Dermis blood vessel endothelial cell (primary cell): ENCODE data around the gene KLF3. TPM values are rescaled to one million over a fixed set of nuclear protein-coding genes. Genes with fewer than 3 reads are reported as not detected.

Source experiments
- DNase-seq: peaks from one replicate; pipeline ENCODE4 v3.0.0; 2010
- total RNA-seq: library from RNA; depleted of rRNA; stranded (reverse); fragments of >200 nt; gene quantifications from 2 replicates; pipeline ENCODE4 v1.2.3, GENCODE V29; 2014

Gene KLF3
- total RNA-seq, 1 donor from 2014 or later: 26.4 TPM

DNA sequence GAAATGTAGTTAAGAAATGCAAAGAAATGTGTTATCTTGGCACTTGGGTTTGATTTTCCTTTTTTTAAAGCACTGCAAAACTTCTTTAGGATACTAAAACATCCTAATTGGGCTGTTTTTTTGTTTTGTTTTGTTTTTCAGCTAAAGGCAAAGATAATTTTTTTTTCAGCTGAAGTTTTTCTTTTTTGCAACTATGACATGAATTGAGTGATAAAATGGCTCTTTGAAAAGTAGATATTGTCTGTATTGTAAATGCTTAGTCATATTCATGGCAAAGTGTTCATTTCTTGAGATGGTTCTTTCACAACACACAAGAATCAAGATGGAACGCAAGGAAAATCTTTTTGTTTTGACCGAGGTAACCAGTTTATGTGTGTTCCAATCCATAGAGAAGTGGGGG lies 35.1 kb downstream of the KLF3 start:
- DNase-seq: no peak

DNA sequence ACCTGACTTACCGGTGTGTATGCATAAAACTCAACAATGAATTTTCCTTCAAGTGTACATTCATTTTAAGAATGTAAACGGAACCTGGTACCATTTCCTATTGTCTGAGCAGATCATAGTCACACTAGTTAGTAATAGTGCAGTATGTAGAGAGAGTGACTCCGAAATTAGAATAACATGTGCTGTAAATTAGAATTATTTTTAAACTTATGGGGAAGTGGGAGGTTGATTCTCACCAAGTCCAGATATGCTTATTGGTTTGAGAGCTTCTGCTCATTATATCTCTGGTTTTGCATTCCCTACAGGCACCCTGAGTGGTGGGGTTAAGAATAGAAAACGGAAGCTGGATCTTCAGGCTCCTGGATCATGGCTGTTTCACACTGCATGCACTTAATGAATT lies 39.6 kb downstream of the KLF3 start:
- DNase-seq: no peak

DNA sequence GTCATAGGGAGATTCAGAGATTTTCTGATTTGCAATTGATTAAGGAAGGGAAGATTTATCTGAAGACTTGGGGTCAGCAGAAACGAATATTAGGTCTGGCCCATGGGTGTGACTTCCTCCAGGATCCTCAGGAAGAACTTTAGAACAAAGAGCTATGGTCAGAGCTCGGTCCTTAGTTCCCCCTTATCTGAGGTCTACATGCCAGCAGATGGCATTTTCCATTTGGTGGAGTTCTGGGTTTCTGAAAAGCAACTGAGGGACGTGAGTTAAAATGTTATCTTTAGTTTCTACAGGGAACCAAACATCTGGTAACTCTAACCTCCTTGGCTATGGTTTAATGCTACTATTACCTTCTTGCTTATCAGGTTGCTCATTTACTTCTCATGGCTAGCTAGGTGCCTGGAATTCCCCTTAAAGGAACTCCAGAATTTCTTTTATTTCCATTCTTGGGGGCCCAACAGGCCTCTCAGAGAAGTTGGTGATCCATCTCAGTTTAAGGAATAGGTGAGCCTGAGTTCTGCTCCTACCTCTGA lies 40.7 kb downstream of the KLF3 start:
- no peak for DNase-seq

DNA sequence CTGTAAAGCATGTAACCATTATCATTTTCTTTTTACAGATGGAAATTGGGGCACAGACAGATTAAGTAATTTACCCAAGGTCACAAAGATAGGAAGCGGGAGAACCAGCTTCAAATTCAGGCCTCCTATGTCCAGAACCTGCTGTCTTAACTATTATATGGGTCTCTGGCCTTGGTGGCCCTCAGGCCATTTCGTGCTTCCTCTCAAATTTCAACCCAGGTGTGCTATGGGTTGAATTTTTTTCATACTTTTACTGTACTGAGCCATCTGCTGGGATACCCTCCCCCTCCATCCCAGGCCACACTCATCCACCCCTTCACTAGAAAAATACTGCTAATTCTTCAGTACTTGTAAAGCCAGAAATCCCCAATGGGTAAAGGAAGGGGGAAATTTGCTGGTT lies 42.3 kb downstream of the KLF3 start:
- no peak for DNase-seq

DNA sequence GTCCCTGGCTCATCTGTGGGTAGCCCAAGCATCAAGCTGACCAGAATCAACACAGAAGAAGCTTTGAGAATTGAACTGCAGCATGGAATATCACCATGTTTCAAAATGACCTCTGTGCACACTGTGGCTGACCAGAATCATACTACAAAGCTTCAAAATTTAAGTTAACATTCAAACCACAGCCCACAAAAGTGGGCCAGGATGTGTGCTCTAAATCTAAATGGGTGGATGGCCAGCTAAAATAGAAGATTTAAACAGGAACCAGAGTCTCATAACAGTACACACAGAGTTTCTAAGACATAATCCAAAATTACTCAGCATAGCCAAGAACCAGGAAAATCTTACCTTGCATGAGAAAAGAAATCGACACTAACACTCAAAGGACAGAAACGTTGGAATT lies 46.1 kb downstream of the KLF3 start:
- DNase-seq: no peak

DNA sequence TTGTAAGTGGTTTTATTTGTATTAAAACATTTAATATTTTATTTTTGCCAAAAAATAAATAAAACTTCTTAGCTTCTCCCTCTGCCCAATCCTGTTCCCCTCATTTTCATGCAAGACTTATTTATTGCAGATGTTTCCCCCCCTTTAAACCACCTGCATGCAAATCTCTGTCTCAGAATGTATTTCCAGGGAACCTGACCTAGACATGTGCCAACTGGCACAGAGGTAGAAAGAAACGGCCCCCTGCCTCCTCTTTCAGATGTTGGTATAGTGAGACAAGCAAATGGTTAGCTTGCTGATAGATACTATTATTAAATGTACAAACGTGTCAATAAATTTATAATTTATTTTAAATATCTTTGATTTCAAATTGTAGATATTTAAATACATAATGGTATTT lies 47.1 kb downstream of the KLF3 start:
- DNase-seq: no peak

DNA sequence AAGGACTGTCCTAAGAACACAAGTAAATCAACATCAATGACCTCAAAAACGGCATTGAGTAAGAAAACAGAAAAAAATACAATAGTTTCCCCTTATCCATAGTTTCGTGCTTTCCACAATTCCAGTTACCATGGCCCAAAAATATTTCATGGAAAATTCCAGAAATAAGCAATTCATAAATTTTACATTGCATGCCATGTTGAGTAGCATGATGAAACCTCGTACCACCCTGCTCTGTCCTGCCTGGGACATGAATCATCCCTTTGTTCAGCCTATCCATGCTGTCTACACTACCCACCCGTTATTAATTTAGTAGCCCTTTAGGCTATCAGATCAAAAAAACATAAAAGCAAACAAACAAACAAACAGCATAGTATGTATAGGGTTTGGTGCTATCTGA lies 51.1 kb downstream of the KLF3 start:
- no peak for DNase-seq

DNA sequence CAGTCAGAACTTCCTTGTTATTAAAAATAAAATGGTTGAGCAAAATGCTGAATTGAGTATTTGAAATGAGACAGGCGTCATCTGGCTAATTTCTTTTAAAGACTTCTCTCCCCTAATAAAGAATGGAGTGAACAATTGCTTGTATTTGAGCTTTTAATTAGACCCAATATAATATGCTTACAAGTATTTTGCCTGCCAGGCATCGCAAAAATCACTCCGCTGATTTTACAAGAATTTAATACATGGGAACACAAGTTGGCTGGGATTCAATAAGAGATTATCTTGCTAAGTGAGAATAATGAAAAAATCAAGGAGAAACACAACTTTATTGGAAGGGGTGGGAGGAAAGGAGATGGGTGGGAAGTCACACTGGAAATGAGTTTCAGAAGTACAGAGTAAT lies 52.3 kb downstream of the KLF3 start:
- no peak for DNase-seq

DNA sequence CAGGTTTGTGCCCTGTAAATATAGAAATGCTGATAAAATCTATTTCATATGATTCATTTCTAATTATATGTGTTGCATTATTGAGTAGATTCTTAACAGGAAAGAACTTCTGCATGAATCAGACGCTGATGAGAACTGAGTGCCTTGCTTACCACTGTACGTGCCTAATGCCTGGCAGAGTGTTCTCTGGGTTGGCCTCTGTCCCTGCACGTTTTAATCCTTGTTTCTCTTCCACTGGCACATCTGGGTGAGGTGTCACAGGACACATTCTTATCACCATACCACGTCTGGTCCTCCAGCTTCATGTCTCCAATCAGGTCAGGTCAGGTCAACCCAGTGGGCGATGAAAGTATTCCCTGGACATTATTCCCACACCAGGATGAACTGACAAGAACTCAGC lies 53.6 kb downstream of the KLF3 start:
- DNase-seq: peak; percentile 89

DNA sequence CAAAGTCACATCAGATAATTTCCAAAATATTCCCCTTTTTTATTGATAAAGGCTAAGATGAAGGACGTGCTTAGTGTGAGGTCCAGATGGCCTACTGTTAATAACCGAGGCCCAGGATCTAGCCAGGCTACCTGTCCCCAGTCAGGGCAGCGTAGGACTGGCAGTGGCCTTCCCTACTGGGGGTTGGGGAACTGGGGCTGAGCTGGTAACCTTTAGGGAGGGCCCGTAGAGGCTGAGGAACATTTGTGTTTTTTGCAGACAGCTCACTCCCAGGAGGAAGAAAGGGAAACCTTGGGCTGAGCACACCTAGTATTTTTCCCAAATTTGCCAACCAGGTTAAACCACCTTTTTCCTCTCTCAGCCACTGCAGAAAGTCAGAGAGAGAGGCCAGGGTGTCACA lies 59.1 kb downstream of the KLF3 start:
- no peak for DNase-seq

DNA sequence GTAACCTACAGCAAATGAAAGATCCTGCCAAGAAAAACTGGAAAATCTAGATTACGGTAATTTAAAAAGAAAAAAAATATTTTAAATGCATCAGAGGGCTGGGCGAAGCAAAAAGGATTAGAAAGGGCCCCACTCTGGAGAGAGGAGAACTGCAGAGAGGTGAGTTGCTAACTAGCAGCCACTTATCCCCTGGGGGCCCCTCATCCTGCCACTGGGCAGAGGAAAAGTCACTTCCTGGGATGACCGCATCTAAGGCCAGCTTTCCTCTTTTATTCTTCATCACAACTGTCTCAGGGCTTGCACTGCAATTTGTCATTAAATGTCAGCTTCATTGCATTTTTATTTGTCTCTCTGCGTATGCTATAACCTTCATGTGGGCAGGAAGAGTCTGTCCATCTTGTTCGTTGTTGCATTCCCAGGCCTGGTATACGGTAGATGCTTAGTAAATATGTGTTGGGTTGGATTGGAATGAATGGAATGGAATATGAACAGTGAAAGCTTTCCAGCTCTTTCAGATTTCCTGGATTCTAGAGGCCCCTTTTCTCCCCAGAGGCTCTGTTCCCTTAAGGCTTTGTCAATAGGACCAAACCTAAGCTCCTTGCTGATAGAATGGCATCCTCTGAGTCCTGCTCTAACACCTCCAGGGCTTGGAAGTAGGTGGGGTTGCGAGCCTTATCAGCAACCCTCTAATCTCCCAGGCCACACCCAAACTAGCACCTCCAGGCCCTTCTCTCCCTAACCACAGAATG lies 59.9 kb downstream of the KLF3 start:
- DNase-seq: no peak

DNA sequence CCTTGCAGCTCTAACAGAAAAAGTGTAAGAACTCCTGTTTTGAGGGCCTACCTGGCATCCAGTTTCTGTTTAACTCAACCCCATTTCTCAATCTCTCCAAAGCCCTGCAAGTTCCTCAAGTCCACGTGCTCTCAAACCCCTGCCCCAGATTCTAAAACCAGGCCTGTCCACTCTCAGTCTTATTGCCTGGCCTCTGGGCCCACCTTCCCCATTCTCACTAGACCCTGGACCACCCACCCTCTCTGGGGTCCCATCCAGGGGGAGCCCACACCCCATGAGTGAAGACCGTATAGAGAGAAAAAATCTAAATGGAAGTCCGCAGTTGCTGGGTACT lies 60.4 kb downstream of the KLF3 start:
- DNase-seq: no peak

DNA sequence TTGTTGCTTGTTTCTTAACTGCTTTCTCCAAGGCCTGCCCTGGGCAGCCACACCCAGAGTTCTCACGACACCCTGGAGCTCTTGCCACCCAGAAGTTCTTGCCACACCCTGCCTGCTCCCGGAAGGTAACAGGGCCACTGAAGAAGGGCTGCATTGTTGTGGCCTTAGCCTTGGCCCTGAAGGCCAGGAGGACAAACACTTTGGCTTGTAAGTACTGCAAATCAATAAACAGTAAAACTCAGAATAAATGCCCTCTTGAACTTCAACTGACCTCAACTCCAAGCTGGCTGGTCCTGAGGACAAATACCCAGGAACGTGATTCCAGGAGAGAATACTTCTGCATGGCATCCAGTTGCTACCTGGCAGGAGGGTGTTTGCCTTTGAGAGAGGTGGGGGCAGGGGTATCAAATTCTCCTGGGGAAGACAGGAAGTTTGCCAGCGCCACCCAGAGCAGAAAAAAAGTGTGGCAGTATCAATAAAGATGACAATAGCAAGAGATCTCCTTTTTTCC lies 64.7 kb downstream of the KLF3 start:
- peak; percentile 17 for DNase-seq

DNA sequence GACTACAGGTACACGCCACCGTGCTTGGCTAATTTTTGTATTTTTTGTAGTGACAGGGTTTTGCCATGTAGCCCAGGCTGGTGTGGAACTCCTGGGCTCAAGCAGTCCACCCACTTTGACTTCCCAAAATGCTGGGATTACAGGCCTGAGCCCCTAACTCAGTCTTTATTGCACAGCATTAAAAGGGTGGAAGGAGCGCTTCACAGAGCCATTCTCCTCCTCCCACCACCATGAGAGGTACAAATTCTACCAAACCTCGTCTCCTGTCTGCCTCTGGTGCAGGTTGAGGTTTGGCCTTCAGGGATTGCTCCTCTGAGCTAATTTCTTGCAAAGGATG lies 66.5 kb downstream of the KLF3 start:
- no peak for DNase-seq

DNA sequence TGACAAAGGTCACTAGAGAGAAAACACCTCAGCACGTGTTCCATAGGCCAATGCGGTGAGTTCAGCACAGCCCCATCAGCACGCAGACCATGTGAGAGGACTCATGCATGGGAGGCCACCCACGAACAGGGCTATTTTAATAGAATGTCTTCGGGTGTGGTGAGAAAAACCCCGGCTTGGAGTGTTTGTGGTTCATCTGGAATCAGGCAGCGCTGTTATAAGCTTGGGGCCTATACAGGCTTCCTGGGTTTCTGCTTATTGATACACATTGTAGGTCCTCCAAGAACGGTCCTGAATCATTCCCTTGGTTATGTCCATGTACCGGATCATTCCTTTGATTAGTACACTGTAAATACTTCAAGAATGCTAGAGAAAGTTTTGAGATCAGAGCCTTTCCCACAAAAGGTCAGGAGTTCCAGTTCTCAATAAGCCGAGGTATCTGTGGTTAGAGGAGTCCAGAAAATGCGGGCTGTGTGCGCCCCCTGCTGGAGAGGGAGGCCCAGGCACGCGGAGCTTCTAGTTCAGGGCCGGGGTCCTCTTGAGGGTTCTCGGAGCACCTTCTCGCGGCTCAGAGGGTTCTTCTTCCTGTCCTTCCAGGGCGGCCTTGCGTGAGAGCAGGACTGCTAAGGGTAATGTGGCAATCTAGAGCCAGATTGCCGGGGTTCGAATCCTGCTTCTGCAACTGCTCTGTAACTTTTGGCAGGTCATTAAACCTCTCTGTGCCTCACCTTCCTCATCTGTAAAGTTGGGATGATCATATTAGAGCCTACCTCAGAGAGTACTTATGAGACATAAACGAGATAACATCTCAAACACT lies 67.0 kb downstream of the KLF3 start:
- DNase-seq: peak; percentile 84

DNA sequence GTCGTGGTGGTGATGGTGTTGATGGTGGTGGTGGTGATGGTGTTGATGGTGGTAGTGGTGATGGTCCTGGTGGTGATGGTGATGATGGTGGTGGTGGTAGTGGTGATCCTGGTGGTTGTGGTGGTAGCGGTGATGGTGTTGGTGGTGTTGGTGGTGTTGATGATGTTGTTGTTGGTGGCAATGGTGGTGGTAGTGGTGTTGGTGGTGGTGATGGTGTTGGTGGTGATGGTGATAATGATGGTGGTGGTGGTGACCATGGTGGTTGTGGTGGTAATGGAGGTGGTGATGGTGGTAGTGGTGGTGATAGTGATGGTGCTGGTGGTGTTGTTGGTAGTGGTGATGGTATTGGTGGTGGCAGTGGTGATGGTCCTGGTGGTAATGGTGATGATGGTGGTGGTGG lies 69.7 kb downstream of the KLF3 start:
- no peak for DNase-seq

DNA sequence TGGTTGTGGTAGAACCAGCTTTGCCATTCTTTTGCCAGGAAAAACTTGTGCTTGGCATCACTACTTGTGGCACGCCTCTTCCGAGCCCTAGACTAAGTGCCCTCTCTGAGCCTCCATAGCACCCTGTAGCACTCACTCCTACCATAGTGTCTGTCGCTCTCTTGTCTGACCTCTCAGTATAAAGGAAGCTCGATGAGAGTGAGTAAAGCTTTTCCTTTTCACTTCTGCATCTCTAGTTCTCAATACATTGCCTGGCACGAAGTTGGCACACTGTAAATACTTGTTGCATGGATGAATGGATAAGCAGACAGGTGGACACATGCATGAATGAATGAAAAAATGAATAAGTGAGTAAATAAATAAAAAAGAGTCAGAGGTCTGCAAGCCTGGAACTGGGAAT lies 70.4 kb downstream of the KLF3 start:
- no peak for DNase-seq

DNA sequence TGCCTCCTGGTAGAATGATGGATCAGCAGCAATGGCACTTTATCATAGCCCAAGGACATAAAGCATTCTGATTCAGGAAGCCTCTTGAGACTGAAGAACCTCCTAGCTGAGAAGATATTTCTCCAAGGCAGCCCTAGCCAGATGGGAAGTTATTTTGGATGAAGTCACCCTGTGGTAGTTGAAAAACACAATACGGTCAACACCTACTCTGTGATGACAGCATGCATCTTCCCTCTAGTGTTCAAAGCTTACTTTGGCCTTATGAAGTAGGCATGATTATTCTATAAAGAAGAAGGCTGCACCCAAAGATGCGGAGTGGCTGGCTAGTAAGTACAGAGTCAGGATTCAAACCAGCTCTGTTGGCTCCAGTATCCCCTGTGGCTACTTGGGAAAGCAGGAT lies 70.9 kb downstream of the KLF3 start:
- DNase-seq: no peak

DNA sequence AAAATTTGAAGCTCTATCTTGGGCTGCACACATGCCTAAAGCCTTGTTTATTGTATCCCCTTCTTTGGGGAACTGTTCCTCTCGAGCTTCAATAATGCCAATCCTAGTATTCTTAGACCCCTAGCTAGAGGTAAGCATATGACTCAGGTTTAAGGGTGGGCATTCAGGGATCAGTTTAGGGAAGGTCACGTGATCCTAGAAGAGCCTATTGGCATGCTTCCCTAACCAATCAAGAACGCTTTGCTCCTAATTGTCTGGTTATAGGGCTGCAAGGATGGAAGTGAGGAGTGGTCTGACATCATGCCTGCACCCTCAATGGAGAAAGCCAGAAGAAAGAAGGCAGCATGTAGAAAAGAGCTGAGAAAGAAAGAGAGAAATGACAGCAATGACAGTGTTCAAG lies 71.9 kb downstream of the KLF3 start:
- DNase-seq: no peak

DNA sequence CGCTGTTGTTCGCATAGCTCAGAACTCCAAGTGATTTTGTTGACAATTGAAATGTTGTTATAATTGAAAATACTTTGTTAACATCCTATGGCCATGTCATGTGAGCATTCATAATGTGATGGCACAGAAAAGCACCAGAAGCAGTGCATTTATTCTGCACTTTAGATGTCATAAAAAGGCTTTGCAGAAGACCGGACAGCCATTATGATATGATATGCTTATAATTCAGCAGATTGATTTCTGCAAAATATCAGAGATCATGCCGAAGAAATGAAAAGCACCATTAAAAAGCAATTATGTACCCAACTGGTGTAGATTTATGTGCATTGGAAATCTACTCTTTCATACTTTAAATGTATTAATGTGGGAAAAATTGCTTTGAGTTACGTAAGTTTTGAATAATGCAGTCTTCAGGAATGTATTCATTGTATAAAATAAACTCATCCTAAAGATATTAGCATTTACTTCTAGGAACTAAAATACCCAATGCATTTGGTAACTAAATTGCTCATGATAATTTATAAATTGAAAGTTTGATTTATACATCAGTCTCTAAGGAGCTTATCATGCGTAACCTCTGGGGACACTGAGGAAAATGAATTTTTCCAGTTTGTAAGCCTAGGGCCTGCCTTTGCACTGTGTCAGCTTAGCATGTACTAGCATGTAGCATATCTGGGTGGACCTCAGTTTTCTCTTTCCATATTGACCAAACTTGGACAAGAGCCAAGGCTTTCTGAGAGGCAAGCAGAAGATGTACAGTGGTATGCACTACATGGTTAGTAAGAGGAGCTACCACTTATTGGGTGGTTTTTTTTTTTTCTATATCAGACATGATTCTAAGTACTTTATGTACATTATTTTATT lies 75.2 kb downstream of the KLF3 start:
- no peak for DNase-seq

DNA sequence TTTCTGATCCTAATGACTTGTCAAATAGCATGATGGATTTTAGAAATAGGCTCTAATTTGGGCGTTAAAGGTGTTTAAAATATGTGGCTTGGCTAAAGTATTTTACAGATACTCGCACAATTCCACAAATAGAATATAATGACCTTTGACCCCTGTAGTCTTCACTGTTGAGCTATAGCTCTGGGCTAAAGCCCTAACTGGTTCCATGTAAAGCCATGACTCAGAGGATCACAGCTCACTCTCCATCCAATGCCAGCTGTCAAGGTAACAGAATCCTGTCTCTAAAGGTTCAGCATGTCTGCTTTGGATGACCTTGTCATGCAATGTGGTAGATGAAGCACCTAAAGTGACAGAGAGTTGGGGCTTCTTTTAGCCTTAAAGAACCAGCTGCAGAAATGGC lies 76.3 kb downstream of the KLF3 start:
- DNase-seq: no peak

DNA sequence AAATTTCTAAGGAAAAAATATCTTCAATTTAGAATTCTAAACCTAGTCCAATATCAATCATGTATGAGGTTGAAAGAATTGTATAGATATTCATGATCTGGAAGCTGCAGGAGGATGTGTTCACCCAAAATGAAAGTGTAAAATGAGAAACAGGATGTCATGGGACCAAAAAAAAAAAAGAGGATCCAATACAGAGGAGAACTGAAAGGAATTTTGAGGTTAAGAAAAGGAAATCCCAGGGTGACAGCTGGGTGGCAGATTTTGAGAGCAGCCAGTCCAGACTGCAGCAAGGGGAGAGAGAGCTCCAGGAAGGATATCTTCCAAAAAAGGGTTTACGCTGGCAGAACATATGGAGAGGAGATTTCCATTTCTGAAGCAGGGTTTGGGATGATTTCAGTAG lies 79.9 kb downstream of the KLF3 start:
- no peak for DNase-seq

DNA sequence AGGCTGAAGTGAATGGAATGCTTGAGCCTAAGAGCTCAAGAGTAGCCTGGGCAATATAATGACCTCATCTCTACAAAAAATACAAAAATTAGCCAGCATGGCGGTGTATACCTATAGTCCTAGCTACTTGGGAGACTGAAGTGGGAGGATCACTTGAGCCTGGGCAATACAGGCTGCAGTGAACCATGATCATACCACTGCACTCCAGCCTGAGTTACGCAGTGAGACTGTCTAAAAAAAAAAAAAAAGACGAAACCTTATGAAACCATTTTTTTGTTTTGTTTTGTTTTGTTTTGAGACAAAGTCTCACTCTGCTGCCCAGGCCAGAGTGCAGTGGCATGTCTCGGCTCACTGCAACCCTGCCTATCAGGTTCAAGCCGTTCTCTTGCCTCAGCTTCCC lies 81.9 kb downstream of the KLF3 start:
- no peak for DNase-seq
